NB4 (cell line): ENCODE results near the gene REXO1.

Experiments
- DNase-seq: peaks from one replicate; pipeline ENCODE4 v3.0.0; 2010; ENCODE audit warnings: low read depth
- H3K4me3 ChIP-seq: one replicate; pipeline ENCODE4 v1.5.1; 2011; ENCODE audit warnings: mild to moderate bottlenecking, low read depth, low read length, moderate library complexity
- MAX ChIP-seq: IDR thresholded peaks from 2 replicates; pipeline ENCODE4 v1.6.1; 2011; ENCODE audit warnings: low read depth, low read length
- MYC ChIP-seq: IDR thresholded peaks from 2 replicates; pipeline ENCODE4 v1.6.1; 2011; ENCODE audit warnings: low read depth, low read length
- POLR2A ChIP-seq: IDR thresholded peaks from 2 replicates; pipeline ENCODE4 v1.6.1; 2011; ENCODE audit warnings: mild to moderate bottlenecking; ENCODE audit not compliant: insufficient read length; ENCODE audit errors: extremely low read depth
- TF ChIP-seq, protein P1 (sequence below): IDR thresholded peaks from one replicate; pipeline ENCODE4 v1.5.1; 2012; ENCODE audit warnings: low read depth, low read length

Gene REXO1

GRCh38 chr19:1855040-1855827 is 7.0 kb upstream of the REXO1 start:
- TF ChIP-seq MAX (no peak), POLR2A (peak; percentile 67), MYC (peak; percentile 35; the same call in 1 of the 2 replicates)
- peak overlapping the region; percentile 69 for H3K4me3 ChIP-seq
- DNase-seq = peak; percentile 92

- TF ChIP-seq MYC = no peak
- TF ChIP-seq POLR2A = no peak
- TF ChIP-seq, protein P1, sequence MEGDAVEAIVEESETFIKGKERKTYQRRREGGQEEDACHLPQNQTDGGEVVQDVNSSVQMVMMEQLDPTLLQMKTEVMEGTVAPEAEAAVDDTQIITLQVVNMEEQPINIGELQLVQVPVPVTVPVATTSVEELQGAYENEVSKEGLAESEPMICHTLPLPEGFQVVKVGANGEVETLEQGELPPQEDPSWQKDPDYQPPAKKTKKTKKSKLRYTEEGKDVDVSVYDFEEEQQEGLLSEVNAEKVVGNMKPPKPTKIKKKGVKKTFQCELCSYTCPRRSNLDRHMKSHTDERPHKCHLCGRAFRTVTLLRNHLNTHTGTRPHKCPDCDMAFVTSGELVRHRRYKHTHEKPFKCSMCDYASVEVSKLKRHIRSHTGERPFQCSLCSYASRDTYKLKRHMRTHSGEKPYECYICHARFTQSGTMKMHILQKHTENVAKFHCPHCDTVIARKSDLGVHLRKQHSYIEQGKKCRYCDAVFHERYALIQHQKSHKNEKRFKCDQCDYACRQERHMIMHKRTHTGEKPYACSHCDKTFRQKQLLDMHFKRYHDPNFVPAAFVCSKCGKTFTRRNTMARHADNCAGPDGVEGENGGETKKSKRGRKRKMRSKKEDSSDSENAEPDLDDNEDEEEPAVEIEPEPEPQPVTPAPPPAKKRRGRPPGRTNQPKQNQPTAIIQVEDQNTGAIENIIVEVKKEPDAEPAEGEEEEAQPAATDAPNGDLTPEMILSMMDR = no peak
- H3K4me3 ChIP-seq = no peak overlapping the region
- no peak for DNase-seq
Observed at GRCh38 chr19:1854542-1855039, 6.3 kb upstream of the REXO1 start.

- TF ChIP-seq MYC (no peak), MAX (no peak), POLR2A (no peak)
- TF ChIP-seq, protein P1 = no peak
- no peak for DNase-seq
- no peak overlapping the region for H3K4me3 ChIP-seq
Observed at GRCh38 chr19:1854039-1854541, 5.8 kb upstream of the REXO1 start.

- TF ChIP-seq MYC (peak; percentile 77), POLR2A (no peak), MAX (peak; percentile 78)
- TF ChIP-seq, protein P1 = peak; percentile 51
- no peak overlapping the region for H3K4me3 ChIP-seq
Observed at GRCh38 chr19:1853295-1854038, 5.2 kb upstream of the REXO1 start.

GRCh38 chr19:1852581-1853128 is 4.4 kb upstream of the REXO1 start:
- no peak overlapping the region for H3K4me3 ChIP-seq
- no peak for DNase-seq
- TF ChIP-seq MAX (no peak), POLR2A (no peak), MYC (no peak)
- TF ChIP-seq, protein P1 = no peak

More at GRCh38 chr19:1853295-1854038, 5.2 kb upstream of the REXO1 start:
- peak; percentile 83 for DNase-seq
